ENCODE results near the gene ENKD1. TPM values are rescaled to one million over a fixed set of nuclear protein-coding genes. Genes with fewer than 3 reads are reported as not detected.

ENKD1 gene
- total and polyA plus RNA-seq, 10 of the 15 experiments (the other 5 are each of a cell fraction or from before 2014, with no cell fraction given) = 0.19 to 8.1 (median 2.8) TPM

DNA sequence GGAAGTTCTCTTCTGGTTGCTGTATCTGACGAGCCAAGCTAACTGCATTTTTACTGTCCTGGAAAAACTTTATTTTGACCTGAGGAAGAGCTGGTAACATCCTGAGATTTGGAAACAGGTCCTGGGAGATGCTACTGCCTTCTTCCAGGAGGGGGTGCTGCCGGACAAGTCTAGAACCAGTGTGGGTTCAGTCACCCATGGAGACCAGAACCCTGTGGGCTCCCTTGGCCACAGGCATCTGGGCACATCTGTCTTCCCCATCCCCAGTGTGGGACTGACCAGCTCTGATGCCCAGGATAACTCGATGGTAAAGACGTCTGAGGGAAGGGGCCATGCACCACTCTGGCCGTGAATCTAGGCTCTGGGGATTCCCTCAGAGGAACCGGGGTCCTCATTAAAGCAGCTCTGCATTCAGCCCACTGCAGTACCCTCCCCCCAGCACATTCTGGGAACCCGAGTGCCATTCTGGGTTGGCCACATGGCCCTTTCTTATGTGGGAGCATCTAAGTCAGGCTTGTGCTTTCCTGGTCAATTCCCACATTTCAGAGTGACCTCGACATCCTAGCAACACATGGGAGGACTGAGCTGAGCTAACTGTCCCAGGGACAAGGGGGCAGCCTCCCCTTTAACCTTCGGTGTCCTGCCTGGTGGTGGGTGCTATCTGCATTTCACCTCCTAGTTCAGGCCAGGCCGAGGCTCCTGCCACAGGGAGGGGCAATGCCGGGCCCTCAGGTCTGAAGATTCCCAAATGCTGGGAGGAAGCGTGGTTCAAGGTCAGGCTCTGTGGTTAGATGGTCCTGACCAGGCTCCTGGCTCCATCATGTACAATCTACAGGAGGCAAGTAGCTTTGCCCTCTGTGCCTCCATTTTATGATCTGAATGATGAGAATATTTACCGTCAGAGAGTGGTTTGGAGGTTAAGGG, 6.5 kb upstream of the ENKD1 start (continued):
- TF ChIP-seq RAD21 (IDR thresholded peaks at IDR 0.05; ENCODE audit: insufficient read depth, low read depth, low read length) (peak; percentile 94), STAT1 (conservative IDR thresholded peaks at IDR 0.05) (no peak), IKZF2 (IDR thresholded peaks at IDR 0.05) (no peak), SPI1 (IDR thresholded peaks at IDR 0.05; ENCODE audit: borderline replicate concordance, insufficient read depth, low read depth, low read length) (no peak), TBL1XR1 (IDR thresholded peaks at IDR 0.05; ENCODE audit: low read depth, low read length) (no peak), ZBED1 (IDR thresholded peaks at IDR 0.05; ENCODE audit: borderline replicate concordance) (no peak), NBN (IDR thresholded peaks at IDR 0.05) (0 out of 2 replicates have a peak, but pooled peaks have one; percentile 21), RUNX3 (IDR thresholded peaks at IDR 0.05; ENCODE audit: low read length) (peak; percentile 54), SUPT20H (IDR thresholded peaks at IDR 0.05; ENCODE audit: borderline replicate concordance, control insufficient read depth, low read depth, low read length) (no peak)
- TF ChIP-seq, protein P1, sequence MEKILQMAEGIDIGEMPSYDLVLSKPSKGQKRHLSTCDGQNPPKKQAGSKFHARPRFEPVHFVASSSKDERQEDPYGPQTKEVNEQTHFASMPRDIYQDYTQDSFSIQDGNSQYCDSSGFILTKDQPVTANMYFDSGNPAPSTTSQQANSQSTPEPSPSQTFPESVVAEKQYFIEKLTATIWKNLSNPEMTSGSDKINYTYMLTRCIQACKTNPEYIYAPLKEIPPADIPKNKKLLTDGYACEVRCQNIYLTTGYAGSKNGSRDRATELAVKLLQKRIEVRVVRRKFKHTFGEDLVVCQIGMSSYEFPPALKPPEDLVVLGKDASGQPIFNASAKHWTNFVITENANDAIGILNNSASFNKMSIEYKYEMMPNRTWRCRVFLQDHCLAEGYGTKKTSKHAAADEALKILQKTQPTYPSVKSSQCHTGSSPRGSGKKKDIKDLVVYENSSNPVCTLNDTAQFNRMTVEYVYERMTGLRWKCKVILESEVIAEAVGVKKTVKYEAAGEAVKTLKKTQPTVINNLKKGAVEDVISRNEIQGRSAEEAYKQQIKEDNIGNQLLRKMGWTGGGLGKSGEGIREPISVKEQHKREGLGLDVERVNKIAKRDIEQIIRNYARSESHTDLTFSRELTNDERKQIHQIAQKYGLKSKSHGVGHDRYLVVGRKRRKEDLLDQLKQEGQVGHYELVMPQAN (conservative IDR thresholded peaks at IDR 0.05) = no peak
- TF ChIP-seq, protein P2, sequence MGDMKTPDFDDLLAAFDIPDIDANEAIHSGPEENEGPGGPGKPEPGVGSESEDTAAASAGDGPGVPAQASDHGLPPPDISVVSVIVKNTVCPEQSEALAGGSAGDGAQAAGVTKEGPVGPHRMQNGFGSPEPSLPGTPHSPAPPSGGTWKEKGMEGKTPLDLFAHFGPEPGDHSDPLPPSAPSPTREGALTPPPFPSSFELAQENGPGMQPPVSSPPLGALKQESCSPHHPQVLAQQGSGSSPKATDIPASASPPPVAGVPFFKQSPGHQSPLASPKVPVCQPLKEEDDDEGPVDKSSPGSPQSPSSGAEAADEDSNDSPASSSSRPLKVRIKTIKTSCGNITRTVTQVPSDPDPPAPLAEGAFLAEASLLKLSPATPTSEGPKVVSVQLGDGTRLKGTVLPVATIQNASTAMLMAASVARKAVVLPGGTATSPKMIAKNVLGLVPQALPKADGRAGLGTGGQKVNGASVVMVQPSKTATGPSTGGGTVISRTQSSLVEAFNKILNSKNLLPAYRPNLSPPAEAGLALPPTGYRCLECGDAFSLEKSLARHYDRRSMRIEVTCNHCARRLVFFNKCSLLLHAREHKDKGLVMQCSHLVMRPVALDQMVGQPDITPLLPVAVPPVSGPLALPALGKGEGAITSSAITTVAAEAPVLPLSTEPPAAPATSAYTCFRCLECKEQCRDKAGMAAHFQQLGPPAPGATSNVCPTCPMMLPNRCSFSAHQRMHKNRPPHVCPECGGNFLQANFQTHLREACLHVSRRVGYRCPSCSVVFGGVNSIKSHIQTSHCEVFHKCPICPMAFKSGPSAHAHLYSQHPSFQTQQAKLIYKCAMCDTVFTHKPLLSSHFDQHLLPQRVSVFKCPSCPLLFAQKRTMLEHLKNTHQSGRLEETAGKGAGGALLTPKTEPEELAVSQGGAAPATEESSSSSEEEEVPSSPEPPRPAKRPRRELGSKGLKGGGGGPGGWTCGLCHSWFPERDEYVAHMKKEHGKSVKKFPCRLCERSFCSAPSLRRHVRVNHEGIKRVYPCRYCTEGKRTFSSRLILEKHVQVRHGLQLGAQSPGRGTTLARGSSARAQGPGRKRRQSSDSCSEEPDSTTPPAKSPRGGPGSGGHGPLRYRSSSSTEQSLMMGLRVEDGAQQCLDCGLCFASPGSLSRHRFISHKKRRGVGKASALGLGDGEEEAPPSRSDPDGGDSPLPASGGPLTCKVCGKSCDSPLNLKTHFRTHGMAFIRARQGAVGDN (IDR thresholded peaks at IDR 0.05) = no peak
- TF ChIP-seq, protein P3, sequence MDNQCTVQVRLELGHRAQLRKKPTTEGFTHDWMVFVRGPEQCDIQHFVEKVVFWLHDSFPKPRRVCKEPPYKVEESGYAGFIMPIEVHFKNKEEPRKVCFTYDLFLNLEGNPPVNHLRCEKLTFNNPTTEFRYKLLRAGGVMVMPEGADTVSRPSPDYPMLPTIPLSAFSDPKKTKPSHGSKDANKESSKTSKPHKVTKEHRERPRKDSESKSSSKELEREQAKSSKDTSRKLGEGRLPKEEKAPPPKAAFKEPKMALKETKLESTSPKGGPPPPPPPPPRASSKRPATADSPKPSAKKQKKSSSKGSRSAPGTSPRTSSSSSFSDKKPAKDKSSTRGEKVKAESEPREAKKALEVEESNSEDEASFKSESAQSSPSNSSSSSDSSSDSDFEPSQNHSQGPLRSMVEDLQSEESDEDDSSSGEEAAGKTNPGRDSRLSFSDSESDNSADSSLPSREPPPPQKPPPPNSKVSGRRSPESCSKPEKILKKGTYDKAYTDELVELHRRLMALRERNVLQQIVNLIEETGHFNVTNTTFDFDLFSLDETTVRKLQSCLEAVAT (IDR thresholded peaks at IDR 0.05) = no peak

Measured in GM12878 (cell line).